Stimulated activated CD8-positive, alpha-beta memory T cell treated with anti-CD3 and anti-CD28 coated beads, Interleukin-12 subunit alpha, Interleukin-12 subunit beta, amount 100 ng/mL, for 1 hour (primary cell): ENCODE data around the gene SPATA31D4.
"Not testable (repeated sequence)": the region's sequence is repeated elsewhere in the genome, so short reads cannot be mapped to it uniquely, and the experiment has no call there.

Experiments
- DNase-seq: peaks from one replicate; pipeline ENCODE4 v3.0.0-alpha.2; 2020; ENCODE audit warnings: low read depth

Gene SPATA31D4

DNA sequence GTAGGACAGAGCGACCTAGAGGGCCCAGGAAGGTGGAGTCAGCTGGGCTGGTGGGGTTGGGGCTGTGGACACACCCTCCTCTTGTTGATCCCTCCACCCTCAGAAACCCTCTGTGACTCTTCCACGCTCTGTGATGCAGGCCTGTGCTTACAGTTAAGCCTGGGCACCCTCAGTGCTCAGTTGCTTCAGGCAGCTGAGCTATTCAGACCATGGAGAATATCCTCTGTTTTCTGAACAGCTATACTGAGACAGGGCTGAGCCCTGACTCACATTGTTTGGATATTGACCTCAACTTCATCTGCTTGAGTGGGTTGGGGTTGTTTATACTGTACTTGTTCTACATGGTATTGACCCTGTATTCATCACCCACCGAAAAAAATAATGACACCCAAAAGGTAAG is at the start of gene SPATA31D4:
Gene SPATA31D4 (plus strand): TSS at position 124 of the 400 bp plus-strand sequence. CDS start 86 bp downstream, at position 210.
- not testable (repeated sequence) for DNase-seq

DNA sequence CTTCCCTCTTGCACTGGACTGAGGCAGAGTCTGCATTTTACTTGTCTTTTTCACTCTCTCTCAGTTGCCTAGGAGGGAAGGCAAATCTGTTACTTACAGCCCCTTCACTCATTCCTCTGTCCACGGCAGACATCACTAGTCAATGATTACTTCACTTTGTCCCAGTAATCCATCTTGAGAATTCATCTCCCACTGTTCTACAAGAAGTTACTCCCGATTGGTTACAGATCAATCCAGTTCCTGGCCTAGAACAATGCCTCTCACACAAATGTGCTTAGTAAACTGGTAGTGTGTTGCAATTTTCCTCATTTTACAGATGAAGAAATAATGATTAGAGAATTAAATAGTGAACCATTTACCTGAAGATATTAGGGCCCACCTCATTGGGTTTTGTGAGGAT is 49.7 kb upstream of the SPATA31D4 start:
- no peak for DNase-seq

DNA sequence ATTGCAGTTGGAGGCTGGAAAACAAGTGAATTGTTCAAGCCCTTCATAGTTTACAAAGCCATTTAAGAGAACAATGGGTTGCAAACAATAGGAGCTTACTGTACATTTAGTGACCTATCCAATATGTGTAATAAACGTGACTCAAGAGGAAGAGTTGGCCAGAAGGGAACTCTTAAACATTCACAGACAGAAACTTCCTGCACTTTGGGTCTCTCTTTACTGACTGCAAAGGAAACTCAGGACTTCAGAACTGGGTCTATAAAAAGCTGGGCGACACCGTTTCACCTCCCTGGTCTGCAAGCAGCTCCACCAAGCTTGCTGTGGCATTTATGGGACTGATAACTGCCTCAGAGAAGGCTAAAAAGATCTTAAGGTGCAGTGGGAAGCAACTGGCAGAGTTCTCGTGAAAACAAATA is 48.7 kb upstream of the SPATA31D4 start:
- no peak for DNase-seq

DNA sequence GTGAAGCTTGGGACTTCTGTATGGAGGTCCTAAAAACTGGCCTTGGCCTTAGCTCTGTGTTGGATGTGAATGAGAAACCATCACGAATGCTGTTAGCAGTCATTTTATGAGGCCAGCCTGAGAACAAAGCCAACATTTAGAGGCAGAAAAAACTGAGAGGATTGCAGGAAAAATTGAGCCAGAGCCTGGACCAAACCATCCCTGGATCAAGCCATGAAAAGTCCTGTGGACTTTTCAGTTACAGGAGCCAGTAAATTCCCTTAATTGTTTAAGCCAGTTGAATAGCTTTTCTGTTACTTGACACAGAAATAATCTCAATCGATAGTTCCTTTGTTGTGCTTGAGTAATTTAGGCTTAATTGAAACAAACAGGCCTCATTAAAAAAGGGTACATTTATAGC is 42.6 kb upstream of the SPATA31D4 start:
- DNase-seq: no peak

DNA sequence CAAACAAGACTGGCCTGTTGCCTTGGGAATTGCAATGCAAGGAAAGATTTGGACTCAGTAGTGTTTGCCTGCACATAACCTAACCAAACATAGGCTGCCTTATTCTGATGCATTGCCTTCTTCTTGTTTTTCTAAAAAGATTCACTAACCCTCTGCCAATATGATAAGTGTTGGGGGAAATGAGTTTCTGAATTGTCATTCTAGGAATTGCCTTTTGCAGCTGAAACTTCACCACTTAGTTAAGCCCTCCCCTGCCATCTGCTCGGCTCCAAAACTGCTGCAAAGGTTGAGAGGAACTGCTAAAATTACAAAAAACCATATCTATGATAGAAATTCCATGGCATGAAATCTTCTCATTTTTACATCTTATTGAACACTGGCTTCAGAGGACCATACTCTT is 41.6 kb upstream of the SPATA31D4 start:
- no peak for DNase-seq

DNA sequence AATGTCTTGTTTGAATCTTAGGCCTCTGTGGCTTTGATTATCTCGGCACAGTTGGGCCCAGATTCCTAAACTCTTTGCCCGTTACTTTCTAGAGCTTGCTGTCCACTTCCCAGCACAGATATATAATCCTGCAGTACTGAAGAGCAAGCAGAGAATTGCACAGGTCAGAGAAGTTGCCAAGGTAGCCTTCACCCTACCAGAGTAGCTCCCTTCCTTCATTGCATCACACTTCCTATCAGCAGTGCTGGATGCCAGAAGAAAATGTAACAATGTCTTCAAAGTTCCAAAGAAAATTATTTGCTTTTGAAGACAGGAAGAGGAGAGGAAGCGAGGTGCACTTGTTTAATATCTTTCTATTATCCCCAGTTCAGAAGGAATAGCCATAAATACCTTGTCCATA is 38.1 kb upstream of the SPATA31D4 start:
- DNase-seq: no peak

DNA sequence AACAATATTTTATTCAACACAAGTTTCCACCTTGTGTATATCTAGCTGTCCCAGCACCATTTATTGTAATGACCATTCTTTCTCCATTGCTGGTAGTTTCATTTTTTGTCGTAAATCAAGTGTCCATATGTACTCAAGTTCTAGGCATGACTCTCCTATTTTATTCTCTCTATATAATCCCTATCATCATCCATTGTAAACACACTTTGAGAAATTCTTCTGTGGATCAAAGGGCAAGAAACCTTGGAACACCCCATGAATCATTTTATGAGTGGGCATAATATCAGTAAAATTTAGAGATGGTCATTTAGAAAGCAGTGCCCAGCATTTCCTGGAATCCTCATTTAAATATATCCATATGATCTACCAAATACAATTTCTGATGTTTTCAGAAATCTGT is 35.8 kb upstream of the SPATA31D4 start:
- no peak for DNase-seq

DNA sequence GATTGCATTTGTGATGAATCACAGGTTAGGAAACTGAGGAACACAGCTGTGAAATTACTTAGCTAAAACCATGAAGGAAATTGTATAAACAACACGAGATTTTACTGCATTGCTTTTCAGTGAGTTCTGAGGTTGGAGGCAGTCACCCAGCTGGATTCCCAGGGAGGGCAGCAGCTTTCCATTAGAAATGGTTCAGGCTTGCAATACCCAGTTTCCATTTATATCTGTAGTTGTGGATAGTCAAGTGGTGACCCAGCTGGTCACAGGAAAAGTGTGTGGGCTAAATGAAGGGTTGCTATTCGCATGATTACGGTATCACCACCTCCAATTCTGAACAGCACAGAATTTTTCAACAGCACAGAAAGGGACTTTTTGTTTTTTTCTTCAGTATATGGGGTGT is 34.3 kb upstream of the SPATA31D4 start:
- no peak for DNase-seq

DNA sequence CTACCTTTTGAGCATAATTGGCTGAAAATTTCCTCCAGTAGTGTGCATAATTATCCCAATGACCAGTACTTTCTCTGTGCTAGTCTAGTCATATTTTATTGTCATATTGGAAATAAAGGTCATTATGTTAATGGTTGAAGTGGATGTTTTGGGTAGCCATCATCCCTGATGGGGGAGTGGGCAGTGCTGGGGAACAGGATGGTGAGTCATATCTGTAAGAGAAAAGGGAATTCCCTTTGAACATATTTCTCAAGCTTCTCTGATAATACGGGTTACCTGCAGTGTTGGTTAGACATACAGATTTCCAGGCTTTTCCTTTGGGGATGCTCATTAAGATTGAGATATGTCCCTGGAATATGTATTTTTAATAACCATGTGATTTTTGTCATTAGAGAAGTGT is 33.3 kb upstream of the SPATA31D4 start:
- DNase-seq: no peak

DNA sequence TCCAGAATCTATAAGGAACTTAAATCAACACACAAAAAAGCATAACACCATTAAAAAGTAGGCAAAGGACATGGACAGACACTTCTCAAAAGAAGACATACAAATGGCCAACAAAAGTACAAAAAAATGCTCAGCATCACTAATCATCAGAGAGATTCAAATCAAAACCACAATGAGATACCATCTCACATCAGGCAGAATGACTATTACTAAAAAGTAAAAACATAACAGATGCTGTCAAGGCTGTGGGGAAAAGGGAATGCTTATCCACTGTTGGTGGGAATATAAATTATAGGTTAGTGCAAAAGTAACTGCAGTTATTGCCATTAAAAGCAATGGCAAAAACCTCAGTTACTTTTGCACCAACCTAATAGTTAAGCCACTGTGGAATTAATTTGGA is 32.2 kb upstream of the SPATA31D4 start:
- DNase-seq: no peak

DNA sequence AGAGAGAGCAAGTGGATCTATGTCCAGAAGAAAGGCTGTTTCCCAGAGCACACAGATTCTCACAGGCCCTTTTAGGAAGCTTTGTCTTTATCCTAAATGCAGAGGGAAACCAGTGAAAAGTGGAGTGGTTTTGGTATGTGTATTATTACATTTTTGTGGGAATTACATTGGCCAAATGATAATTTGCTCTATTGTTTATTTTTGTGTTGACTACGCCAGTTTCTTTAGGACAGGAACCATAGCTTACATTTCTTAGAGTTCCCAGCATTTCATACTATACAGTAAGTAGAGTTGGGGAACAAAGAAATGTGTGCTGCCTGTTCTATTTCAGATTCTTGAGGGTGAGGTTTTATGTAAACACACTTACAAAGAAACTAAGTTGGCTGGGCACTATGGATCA is 29.4 kb upstream of the SPATA31D4 start:
- DNase-seq: no peak

DNA sequence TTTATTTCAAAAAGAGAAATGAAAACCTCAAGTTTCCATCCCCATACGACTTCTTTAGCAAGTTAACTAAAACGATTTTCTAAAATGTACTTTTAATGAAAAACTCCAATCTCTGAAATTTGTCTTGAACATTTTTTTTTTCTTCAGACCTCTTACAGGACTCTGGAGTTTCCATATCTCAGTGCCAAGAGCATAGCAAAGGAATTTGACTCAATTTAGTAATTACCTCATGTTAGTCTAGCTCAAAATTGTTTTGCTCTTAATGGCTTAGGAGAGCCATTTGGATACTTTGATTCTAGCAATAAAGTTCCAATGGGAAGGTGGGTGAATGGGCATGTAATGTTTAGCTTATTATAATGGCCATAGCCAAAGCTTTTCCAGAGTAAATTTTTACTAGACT is 26.0 kb upstream of the SPATA31D4 start:
- no peak for DNase-seq

DNA sequence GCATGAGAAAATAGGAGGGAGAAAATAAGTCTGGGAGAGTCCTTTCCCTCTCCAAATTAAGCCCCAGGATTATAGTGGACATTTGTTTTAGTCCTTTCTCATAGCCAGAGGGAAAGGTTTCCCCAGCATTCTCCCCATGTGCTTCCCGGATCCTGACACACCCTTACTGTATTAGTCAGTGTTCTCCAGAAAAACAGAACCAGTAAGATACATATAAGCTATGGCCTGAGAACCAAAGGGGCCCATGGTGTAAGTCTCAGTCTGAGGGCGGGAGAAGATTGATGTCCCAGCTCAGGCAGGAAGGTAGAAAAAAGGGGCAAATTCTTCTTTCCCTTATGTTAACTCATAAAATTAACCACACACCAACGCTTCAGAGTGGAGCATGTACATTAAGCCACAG is 25.6 kb upstream of the SPATA31D4 start:
- no peak for DNase-seq

DNA sequence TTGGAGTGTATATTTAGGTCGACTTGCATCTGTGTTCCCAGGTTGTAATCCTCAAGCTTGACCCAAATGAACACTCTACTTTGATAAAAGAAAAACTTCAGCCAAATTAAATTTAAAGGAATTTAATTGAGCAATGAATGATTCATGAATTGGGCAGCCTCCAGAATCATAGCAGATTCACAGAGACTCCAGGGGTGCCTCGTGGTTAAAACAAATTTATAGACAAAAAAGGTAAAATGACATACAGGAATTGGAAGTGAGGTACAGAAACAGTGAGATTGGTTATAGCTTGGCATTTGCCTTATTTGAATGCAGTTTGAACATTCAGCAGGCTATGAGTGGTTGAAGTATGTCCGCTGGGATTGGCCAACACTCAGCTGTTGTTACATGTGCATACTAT is 21.6 kb upstream of the SPATA31D4 start:
- DNase-seq: no peak

DNA sequence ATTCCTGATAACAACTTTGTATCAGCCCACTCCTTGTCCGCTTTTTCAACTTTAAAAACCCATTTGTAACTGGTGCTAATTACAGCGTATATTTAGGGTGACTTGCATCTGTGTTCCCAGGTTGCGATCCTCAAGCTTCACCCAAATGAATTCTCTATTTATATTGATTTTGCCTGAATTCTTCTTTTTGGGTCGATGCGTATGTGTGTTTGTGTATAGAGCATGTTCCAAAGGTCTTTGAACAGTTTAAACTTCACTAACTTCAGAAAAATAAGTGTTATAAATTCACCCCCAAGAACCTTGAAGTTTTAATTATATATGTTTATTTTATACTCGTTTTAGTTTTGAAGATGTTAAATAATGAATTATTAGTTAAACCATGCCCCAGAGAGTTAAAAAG is 16.1 kb upstream of the SPATA31D4 start:
- DNase-seq: no peak

DNA sequence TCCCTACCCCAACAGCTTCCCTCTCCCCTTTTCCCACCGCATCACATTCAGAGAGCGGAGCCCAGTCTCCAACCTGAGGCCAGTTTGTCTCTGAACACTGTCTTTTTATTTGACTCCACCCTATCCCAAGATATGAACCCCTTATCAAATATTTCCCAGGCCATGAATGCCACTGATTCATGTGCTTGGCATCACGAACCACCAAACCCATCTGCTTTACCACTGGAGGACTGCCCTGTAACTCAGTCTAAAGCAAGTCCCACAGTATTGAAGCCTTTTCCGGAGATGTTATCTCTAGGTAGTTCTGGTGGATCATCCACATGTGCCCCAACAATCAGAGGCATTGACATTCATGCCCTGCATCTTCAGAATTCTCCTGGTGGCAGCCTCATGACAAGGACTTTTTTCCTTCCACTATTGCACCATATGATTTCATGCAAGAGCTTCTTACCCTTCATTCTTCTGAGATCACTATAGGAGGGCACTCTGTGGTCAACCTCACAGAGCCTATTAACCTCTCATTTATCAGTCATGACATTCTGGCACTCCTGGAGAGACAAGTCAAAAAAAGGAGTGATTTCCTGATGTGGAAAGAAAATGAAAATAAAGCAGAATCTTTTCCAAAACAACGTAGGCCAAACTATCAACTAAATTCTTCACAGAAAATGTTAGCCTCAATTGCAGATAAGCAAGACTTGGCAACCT is 12.3 kb upstream of the SPATA31D4 start:
- DNase-seq: no peak

DNA sequence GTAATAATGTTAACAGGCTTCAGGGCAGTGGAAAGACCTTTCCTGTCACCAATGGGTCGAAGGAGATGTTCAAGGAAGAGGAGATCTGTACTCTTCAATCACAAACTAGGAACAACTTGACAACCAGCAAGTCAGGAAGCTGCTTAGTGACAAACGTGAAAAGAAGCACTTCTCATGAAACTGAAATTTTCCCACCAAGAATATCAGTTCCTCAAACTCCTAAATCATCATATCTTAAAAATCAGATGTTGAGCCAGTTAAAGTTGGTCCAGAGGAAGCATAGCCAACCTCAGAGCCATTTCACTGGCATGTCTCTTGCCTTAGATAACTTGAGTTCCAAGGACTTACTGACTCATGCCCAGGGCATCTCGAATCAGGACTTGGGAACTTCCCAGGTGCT is 9.7 kb upstream of the SPATA31D4 start:
- DNase-seq: not testable (repeated sequence)

DNA sequence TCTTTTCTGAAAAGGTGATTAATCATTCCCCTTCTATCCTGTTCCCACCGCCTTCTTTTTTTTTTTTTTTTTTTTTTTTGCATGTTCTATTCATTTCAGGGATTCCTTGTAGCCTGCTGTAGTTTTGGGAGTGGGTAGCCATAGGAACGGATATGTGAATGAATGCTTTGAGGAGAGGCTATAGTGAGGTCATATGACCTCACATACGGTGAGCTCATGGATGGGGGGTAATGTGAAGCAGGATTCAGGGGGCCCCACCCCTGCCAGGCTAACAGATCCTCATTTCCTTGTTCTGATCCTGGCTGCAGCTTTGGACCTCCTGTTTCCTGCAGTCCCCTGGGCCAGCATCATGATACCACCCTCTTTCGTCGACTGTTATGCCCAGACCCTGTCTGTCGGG is 1.9 kb downstream of the SPATA31D4 start:
- DNase-seq: not testable (repeated sequence)

DNA sequence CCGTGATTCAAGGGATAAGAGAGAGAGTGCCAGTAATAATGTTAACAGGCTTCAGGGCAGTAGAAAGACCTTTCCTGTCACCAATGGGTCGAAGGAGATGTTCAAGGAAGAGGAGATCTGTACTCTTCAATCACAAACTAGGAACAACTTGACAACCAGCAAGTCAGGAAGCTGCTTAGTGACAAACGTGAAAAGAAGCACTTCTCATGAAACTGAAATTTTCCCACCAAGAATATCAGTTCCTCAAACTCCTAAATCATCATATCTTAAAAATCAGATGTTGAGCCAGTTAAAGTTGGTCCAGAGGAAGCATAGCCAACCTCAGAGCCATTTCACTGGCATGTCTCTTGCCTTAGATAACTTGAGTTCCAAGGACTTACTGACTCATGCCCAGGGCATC is 5.3 kb downstream of the SPATA31D4 start:
- not testable (repeated sequence) for DNase-seq

DNA sequence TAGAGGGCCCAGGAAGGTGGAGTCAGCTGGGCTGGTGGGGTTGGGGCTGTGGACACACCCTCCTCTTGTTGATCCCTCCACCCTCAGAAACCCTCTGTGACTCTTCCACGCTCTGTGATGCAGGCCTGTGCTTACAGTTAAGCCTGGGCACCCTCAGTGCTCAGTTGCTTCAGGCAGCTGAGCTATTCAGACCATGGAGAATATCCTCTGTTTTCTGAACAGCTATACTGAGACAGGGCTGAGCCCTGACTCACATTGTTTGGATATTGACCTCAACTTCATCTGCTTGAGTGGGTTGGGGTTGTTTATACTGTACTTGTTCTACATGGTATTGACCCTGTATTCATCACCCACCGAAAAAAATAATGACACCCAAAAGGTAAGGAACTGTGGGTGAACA is 15.2 kb downstream of the SPATA31D4 start, which contains the start of gene SPATA31D3:
Gene SPATA31D3 (plus strand): TSS at position 108 of the 400 bp plus-strand sequence. CDS start 86 bp downstream, at position 194.
- DNase-seq: not testable (repeated sequence)

DNA sequence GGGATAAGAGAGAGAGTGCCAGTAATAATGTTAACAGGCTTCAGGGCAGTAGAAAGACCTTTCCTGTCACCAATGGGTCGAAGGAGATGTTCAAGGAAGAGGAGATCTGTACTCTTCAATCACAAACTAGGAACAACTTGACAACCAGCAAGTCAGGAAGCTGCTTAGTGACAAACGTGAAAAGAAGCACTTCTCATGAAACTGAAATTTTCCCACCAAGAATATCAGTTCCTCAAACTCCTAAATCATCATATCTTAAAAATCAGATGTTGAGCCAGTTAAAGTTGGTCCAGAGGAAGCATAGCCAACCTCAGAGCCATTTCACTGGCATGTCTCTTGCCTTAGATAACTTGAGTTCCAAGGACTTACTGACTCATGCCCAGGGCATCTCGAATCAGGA is 20.4 kb downstream of the SPATA31D4 start:
- not testable (repeated sequence) for DNase-seq

DNA sequence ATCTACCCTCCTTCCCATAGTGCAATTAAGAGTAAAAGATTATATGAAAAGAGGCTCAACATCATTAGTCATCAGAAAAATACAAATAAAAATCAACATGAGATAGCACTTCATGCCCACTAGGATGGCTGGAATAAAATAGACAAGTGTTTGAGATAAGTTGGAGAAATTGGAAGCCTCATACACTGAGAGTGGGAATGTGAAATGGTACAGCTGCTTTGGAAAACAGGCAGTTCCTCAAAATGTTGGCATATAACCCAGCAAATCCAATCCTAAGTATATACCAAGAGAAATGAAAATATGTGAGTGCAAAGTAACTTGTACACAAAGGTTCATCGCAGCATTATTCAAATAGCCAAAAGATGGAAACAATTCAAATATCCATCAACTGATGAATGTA is 24.9 kb downstream of the SPATA31D4 start:
- no peak for DNase-seq

DNA sequence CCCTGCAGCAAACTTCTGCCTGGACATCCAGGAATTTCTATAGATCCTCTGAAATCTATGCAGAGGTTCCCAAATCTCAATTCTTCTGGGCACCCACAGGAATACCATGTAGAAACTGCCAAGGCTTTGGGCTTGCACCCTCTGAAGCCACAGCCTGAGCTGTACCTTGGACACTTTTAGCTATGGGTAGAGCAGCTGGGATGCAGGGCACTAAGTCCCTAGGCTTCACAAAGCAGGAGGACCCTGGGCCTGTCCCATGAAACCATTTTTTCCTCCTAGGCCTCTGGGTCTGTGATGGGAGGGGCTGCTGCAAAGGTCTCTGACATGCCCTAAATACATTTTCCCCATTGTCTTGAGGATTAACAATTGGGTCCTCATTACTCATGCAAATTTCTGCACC is 27.4 kb downstream of the SPATA31D4 start:
- no peak for DNase-seq
